ENCODE data around the gene NDUFA11. TPM values are rescaled to one million over a fixed set of nuclear protein-coding genes. Genes with fewer than 3 reads are reported as not detected.
A peak's percentile ranks its signal among the peaks of the same experiment; 100 is the strongest.
"Not testable (repeated sequence)": the region's sequence is repeated elsewhere in the genome, so short reads cannot be mapped to it uniquely, and the experiment has no call there.

Gene NDUFA11
- polyA plus RNA-seq, 1 experiment, result 168 TPM

DNA sequence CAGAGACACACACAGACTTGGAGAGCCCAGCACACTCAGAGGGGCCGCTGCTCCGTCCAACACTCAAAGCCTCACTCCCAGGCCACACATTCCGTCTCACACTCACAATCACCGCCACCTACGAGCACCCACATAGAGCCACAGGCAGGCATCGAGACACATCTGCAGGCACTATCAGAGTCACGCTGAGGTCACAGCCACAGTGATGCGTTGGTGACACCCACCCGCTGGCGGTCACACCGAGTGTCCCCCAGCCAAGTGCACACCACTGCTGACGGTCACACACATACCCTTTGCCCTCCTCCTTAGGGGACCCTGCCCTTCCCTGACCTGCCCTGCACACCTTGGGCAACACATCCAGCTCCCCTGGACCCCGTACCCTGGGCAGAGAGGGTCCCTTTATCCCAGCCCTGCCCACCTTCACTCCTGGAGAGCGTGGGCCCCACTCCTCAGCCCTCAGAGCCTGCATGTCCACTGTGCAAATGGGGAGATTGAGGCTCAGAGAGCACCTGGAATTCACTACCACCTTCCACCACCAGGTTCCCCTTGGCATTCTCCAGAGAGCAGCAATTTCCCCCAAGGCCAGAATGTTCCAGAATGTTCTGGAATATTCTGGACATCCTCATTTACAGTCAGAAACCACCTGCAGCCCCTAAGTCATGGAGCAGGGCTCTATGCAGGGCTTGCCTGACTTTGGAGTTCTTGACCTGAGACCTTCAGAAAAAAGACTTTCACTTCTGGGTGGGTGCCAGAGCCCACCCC, 38.7 kb downstream of the NDUFA11 start:
- ChIA-PET POLR2A (no interaction called here), CTCF (no interaction called here)

DNA sequence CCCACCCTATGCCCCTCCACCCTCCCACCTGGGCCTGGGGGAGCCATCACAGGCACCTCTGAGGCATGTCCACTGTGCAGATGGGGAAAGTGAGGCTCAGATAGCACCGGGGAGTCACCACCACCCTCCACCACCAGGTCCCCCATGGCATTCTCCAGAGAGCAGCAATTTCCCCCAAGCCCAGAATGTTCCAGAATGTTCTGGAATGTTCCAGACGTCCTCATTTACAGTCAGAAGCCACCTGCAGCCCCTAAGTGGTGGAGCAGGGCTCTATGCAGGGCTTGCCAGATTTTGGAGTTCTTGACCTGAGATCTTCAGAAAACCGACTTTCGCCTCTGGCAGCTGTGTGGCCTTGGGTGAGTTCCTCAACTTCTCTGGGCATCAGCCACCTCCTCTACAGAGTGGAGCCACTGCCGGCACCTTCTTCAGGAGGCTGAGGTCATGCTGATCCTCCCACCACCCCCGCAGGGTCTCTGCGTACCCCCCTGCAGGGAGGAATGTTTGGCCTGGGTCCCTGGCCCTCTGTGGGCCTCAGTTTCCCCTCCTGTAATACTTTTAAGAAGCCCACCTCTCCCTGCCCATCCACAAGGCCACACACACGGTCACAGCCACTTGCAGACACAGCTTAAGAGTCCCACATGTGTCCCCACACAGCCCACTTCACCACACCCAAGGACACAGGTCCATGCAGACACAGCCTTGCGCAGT, 39.4 kb downstream of the NDUFA11 start:
- H3K27me3 ChIP-seq (ENCODE audit: control insufficient read depth, insufficient read depth, low read length), result peaks cover 3% of the 10 kb centered on the region
- DNase-seq (ENCODE audit: low read depth, low spot score), result no peak
- ChIA-PET POLR2A (no interaction called here), CTCF (no interaction called here)
- TF ChIP-seq, protein P1, sequence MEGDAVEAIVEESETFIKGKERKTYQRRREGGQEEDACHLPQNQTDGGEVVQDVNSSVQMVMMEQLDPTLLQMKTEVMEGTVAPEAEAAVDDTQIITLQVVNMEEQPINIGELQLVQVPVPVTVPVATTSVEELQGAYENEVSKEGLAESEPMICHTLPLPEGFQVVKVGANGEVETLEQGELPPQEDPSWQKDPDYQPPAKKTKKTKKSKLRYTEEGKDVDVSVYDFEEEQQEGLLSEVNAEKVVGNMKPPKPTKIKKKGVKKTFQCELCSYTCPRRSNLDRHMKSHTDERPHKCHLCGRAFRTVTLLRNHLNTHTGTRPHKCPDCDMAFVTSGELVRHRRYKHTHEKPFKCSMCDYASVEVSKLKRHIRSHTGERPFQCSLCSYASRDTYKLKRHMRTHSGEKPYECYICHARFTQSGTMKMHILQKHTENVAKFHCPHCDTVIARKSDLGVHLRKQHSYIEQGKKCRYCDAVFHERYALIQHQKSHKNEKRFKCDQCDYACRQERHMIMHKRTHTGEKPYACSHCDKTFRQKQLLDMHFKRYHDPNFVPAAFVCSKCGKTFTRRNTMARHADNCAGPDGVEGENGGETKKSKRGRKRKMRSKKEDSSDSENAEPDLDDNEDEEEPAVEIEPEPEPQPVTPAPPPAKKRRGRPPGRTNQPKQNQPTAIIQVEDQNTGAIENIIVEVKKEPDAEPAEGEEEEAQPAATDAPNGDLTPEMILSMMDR (IDR thresholded peaks at IDR 0.05; ENCODE audit: low read depth, low read length), result no peak
- H3K27ac ChIP-seq (ENCODE audit: low read depth, low read length), result no peak overlapping the region
- no peaks in the 10 kb centered on the region for H3K9me3 ChIP-seq (ENCODE audit: control insufficient read depth, insufficient read depth, low read length)
- H3K4me3 ChIP-seq (ENCODE audit: low read depth, low read length), result no peak overlapping the region

More for the DNA sequence above, 38.7 kb downstream of the NDUFA11 start:
- DNase-seq (ENCODE audit: low read depth, low spot score), result no peak
- H3K9me3 ChIP-seq (ENCODE audit: control insufficient read depth, insufficient read depth, low read length), result no peaks in the 10 kb centered on the region
- TF ChIP-seq, protein P1 (IDR thresholded peaks at IDR 0.05; ENCODE audit: low read depth, low read length), result 0 out of 2 replicates have a peak, but pooled peaks have one; percentile 17
- peaks cover 3% of the 10 kb centered on the region for H3K27me3 ChIP-seq (ENCODE audit: control insufficient read depth, insufficient read depth, low read length)
- H3K4me3 ChIP-seq (ENCODE audit: low read depth, low read length), result no peak overlapping the region
- H3K27ac ChIP-seq (ENCODE audit: low read depth, low read length), result no peak overlapping the region

DNA sequence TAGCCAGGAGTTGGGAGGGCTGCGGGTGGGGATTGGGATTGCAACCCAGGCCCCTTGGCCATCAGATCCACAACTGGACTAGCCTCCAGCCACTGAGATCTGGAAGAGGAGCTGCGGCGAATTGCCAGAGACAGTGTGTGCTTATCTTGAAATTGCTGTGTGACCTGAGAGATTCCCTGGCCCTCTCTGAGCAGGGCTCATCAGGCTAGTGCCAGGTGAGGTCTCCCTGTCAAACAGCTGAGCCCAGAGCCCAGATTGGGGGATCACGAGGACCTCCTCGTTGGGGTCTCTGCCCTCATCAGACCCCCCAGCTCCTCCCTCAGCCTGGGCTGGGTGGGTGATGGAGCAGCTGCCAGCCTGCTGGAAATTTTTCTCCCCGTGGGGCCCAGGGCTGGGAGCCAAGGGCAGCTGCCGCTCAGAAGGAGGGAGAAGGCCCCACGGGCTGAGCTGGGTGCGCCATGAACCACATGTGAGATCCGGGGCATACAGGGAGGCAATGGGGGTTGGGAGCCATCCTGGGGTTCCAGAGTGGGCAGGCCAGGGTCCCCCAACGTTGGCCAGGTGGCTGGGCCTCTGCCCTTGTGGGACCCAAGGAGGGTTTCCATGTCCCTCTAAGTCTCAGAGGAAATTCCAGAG, 40.4 kb downstream of the NDUFA11 start:
- POLR2A ChIA-PET, result no interaction called here
- CTCF ChIA-PET, result interaction anchor here (1.8 kb wide), 1 partner anchor 59 kb away, joined by 5 read pairs; no protein-coding TSS in a partner anchor

DNA sequence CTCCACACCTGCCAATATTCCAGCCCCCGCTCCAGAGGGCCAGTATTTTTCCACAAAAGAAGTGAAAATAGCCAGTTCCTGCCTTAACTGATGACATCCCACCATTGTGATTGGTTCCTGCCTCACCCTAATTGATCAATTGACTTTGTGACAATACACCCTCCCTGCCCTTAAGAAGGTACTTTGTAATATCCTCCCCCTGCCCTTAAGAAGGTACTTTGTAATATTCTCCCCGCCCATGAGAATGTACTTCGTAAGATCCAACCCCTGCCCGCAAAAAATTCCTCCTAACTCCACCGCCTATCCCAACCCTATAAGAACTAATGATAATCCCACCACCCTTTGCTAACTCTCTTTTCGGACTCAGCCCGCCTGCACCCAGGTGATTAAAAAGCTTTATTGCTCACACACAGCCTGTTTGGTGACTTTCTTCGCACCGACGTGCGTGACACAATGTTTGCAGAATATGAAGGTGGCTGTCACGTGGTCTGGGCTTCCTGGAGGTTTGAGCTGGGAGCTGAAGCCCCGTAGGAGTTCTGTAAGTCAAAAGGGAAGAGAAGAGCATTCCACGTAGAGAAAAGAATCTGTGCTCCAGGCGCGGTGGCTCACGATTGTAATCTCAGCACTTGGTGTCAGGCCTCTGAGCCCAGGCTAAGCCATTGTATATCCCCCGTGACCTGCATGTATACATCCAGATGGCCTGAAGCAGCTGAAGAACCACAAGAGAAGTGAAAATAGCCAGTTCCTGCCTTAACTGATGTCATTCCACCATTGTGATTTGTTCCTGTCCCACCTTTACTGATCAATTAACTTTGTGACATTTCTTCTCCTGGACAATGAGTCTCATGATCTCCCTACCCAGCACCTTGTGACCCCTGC, 46.1 kb downstream of the NDUFA11 start:
- Histone ChIP-seq H3K9me3 (ENCODE audit: control insufficient read depth, insufficient read depth, low read length) (no peaks in the 10 kb centered on the region), H3K27ac (ENCODE audit: low read depth, low read length) (no peak overlapping the region), H3K27me3 (ENCODE audit: control insufficient read depth, insufficient read depth, low read length) (peaks cover 26% of the 10 kb centered on the region), H3K4me3 (ENCODE audit: low read depth, low read length) (no peak overlapping the region)
- POLR2A ChIA-PET, result no interaction called here
- CTCF ChIA-PET, result no interaction called here
- TF ChIP-seq, protein P1 (IDR thresholded peaks at IDR 0.05; ENCODE audit: low read depth, low read length), result no peak
- no peak for DNase-seq (ENCODE audit: low read depth, low spot score)

More for the DNA sequence above, 40.4 kb downstream of the NDUFA11 start:
- Histone ChIP-seq H3K27ac (ENCODE audit: low read depth, low read length) (no peak overlapping the region), H3K9me3 (ENCODE audit: control insufficient read depth, insufficient read depth, low read length) (no peaks in the 10 kb centered on the region), H3K4me3 (ENCODE audit: low read depth, low read length) (no peak overlapping the region), H3K27me3 (ENCODE audit: control insufficient read depth, insufficient read depth, low read length) (peaks cover 3% of the 10 kb centered on the region)
- TF ChIP-seq, protein P1 (IDR thresholded peaks at IDR 0.05; ENCODE audit: low read depth, low read length), result no peak
- DNase-seq (ENCODE audit: low read depth, low spot score), result no peak

DNA sequence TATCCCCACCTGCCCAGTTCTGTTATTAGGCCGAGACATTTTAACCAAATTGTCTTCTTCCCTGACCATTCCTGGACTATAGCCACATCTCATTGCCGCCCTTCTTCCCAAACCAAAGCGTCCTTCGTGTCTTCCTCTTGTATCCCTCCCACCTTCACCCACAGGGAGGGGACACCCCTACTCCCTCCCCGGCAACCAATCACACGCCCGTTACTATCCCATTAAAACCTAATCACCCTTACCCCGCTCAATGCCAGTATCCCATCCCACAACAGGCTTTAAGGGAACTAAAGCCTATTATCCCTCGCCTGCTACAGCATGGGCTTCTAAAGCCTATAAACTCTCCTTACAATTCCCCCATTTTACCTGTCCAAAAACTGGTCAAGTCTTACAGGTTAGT, 48.4 kb downstream of the NDUFA11 start:
- DNase-seq (ENCODE audit: low read depth, low spot score); H3K4me3 ChIP-seq (ENCODE audit: low read depth, low read length); H3K9me3 ChIP-seq (ENCODE audit: control insufficient read depth, insufficient read depth, low read length); POLR2A ChIA-PET; H3K27ac ChIP-seq (ENCODE audit: low read depth, low read length): not testable (repeated sequence)
- H3K27me3 ChIP-seq (ENCODE audit: control insufficient read depth, insufficient read depth, low read length), result peaks cover 31% of the 10 kb centered on the region
- CTCF ChIA-PET, result interaction anchor here (1.4 kb wide), 1 partner anchor 51 kb away, joined by 4 read pairs; no protein-coding TSS in a partner anchor

DNA sequence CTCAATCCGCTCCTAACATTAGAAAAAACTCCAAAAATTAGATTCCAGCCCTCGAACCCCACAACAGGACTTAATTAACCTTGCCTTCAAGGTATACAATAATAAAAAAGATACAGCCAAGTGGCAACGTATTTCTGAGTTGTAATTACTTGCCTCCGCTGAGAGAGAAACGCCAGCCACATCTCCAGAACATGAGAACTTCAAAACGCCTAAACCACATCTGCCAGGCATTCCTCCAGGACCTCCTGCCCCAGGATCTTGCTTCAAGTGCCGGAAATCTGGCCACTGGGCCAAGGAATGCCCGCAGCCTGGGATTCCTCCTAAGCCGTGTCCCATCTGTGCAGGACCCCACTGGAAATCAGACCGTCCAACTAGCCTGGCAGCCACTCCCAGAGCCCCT, 49.5 kb downstream of the NDUFA11 start:
- H3K4me3 ChIP-seq (ENCODE audit: low read depth, low read length); H3K27ac ChIP-seq (ENCODE audit: low read depth, low read length); DNase-seq (ENCODE audit: low read depth, low spot score); POLR2A ChIA-PET; CTCF ChIA-PET; H3K9me3 ChIP-seq (ENCODE audit: control insufficient read depth, insufficient read depth, low read length): not testable (repeated sequence)
- peaks cover 31% of the 10 kb centered on the region for H3K27me3 ChIP-seq (ENCODE audit: control insufficient read depth, insufficient read depth, low read length)
